ENCODE results near the gene AIF1L. TPM values are rescaled to one million over a fixed set of nuclear protein-coding genes. Genes with fewer than 3 reads are reported as not detected.

Gene AIF1L
- polyA plus RNA-seq, 4 donors: 0.45 to 9.3 (median 4.4) TPM

GRCh38 chr9:131100445-131100844 lies 4.1 kb downstream of the AIF1L start:
- FAIRE-seq (no peak), DNase-seq (no peak)
- Histone ChIP-seq H3K27ac (ENCODE audit: low read depth in 1 of 3, low read length in 2 of 3) (no peak overlapping the region), H3K27me3 (ENCODE audit: control insufficient read depth in 3 of 3, insufficient read depth in 3 of 3, low read length in 3 of 3) (peaks cover 0 to 26% (median 12%) of the 10 kb centered on the region in 3 donors), H3K36me3 (ENCODE audit: control insufficient read depth in 3 of 3, insufficient read depth in 2 of 3, low read depth in 1 of 3, low read length in 3 of 3) (no peaks in the 10 kb centered on the region), H3K9me3 (ENCODE audit: control insufficient read depth in 2 of 2, insufficient read depth in 1 of 2, low read depth in 1 of 2, low read length in 1 of 2) (no peaks in the 10 kb centered on the region), H3K4me3 (ENCODE audit: low read depth in 1 of 3, low read length in 3 of 3) (no peak overlapping the region), H3K4me1 (ENCODE audit: control insufficient read depth in 3 of 3, insufficient read depth in 2 of 3, low read depth in 1 of 3, low read length in 2 of 3) (no peaks in the 10 kb centered on the region)
- 79 to 83% (median 81%) methylated on average over 9 of the region's 9 CpGs for WGBS, 3 donors

- Histone ChIP-seq H3K4me3 (ENCODE audit: low read depth in 1 of 3, low read length in 3 of 3) (no peak overlapping the region), H3K4me1 (ENCODE audit: control insufficient read depth in 3 of 3, insufficient read depth in 2 of 3, low read depth in 1 of 3, low read length in 2 of 3) (no peaks in the 10 kb centered on the region), H3K27me3 (ENCODE audit: control insufficient read depth in 3 of 3, insufficient read depth in 3 of 3, low read length in 3 of 3) (peaks cover 0 to 18% (median 9%) of the 10 kb centered on the region in 3 donors), H3K27ac (ENCODE audit: low read depth in 1 of 3, low read length in 2 of 3) (no peak overlapping the region), H3K9me3 (ENCODE audit: control insufficient read depth in 2 of 2, insufficient read depth in 1 of 2, low read depth in 1 of 2, low read length in 1 of 2) (no peaks in the 10 kb centered on the region), H3K36me3 (ENCODE audit: control insufficient read depth in 3 of 3, insufficient read depth in 2 of 3, low read depth in 1 of 3, low read length in 3 of 3) (no peaks in the 10 kb centered on the region)
- no peak for DNase-seq
- 81 to 85% (median 81%) methylated on average over 11 of the region's 11 CpGs for WGBS, 3 donors
- no peak for FAIRE-seq
These were observed 5.1 kb downstream of the AIF1L start for GRCh38 chr9:131101207-131101964.

GRCh38 chr9:131103024-131103423 lies 6.7 kb downstream of the AIF1L start:
- no peak overlapping the region for H3K4me3 ChIP-seq (ENCODE audit: low read depth in 1 of 3, low read length in 3 of 3)
- 76 to 91% (median 88%) methylated on average over 9 of the region's 9 CpGs for WGBS, 3 donors
- peaks cover 0 to 3% (median 0%) of the 10 kb centered on the region in 3 donors for H3K27me3 ChIP-seq (ENCODE audit: control insufficient read depth in 3 of 3, insufficient read depth in 3 of 3, low read length in 3 of 3)
- DNase-seq (no peak), FAIRE-seq (no peak)
- no peak overlapping the region for H3K27ac ChIP-seq (ENCODE audit: low read depth in 1 of 3, low read length in 2 of 3)
- H3K4me1 ChIP-seq (ENCODE audit: control insufficient read depth in 3 of 3, insufficient read depth in 2 of 3, low read depth in 1 of 3, low read length in 2 of 3): no peaks in the 10 kb centered on the region
- H3K9me3 ChIP-seq (ENCODE audit: control insufficient read depth in 2 of 2, insufficient read depth in 1 of 2, low read depth in 1 of 2, low read length in 1 of 2): no peaks in the 10 kb centered on the region
- H3K36me3 ChIP-seq (ENCODE audit: control insufficient read depth in 3 of 3, insufficient read depth in 2 of 3, low read depth in 1 of 3, low read length in 3 of 3): no peaks in the 10 kb centered on the region

GRCh38 chr9:131103535-131103934 lies 7.2 kb downstream of the AIF1L start:
- FAIRE-seq: no peak
- no peak overlapping the region for H3K4me3 ChIP-seq (ENCODE audit: low read depth in 1 of 3, low read length in 3 of 3)
- no peak overlapping the region for H3K27ac ChIP-seq (ENCODE audit: low read depth in 1 of 3, low read length in 2 of 3)
- 89 to 91% (median 91%) methylated on average over 3 of the region's 3 CpGs for WGBS, 3 donors
- H3K9me3 ChIP-seq (ENCODE audit: control insufficient read depth in 2 of 2, insufficient read depth in 1 of 2, low read depth in 1 of 2, low read length in 1 of 2): no peaks in the 10 kb centered on the region
- no peaks in the 10 kb centered on the region for H3K27me3 ChIP-seq (ENCODE audit: control insufficient read depth in 3 of 3, insufficient read depth in 3 of 3, low read length in 3 of 3)
- no peak for DNase-seq
- H3K4me1 ChIP-seq (ENCODE audit: control insufficient read depth in 3 of 3, insufficient read depth in 2 of 3, low read depth in 1 of 3, low read length in 2 of 3): no peaks in the 10 kb centered on the region
- H3K36me3 ChIP-seq (ENCODE audit: control insufficient read depth in 3 of 3, insufficient read depth in 2 of 3, low read depth in 1 of 3, low read length in 3 of 3): no peaks in the 10 kb centered on the region

- Histone ChIP-seq H3K9me3 (ENCODE audit: control insufficient read depth in 2 of 2, insufficient read depth in 1 of 2, low read depth in 1 of 2, low read length in 1 of 2) (no peaks in the 10 kb centered on the region), H3K4me3 (ENCODE audit: low read depth in 1 of 3, low read length in 3 of 3) (no peak overlapping the region), H3K27ac (ENCODE audit: low read depth in 1 of 3, low read length in 2 of 3) (no peak overlapping the region), H3K4me1 (ENCODE audit: control insufficient read depth in 3 of 3, insufficient read depth in 2 of 3, low read depth in 1 of 3, low read length in 2 of 3) (no peaks in the 10 kb centered on the region), H3K36me3 (ENCODE audit: control insufficient read depth in 3 of 3, insufficient read depth in 2 of 3, low read depth in 1 of 3, low read length in 3 of 3) (no peaks in the 10 kb centered on the region), H3K27me3 (ENCODE audit: control insufficient read depth in 3 of 3, insufficient read depth in 3 of 3, low read length in 3 of 3) (no peaks in the 10 kb centered on the region)
- no peak for DNase-seq
- WGBS, 3 donors: 69 to 82% (median 72%) methylated on average over 5 of the region's 5 CpGs
- no peak for FAIRE-seq
These were observed 7.8 kb downstream of the AIF1L start for GRCh38 chr9:131104016-131104740.

GRCh38 chr9:131105952-131106351 lies 9.6 kb downstream of the AIF1L start:
- Histone ChIP-seq H3K36me3 (ENCODE audit: control insufficient read depth in 3 of 3, insufficient read depth in 2 of 3, low read depth in 1 of 3, low read length in 3 of 3) (no peaks in the 10 kb centered on the region), H3K9me3 (ENCODE audit: control insufficient read depth in 2 of 2, insufficient read depth in 1 of 2, low read depth in 1 of 2, low read length in 1 of 2) (no peaks in the 10 kb centered on the region), H3K4me1 (ENCODE audit: control insufficient read depth in 3 of 3, insufficient read depth in 2 of 3, low read depth in 1 of 3, low read length in 2 of 3) (no peaks in the 10 kb centered on the region), H3K27me3 (ENCODE audit: control insufficient read depth in 3 of 3, insufficient read depth in 3 of 3, low read length in 3 of 3) (no peaks in the 10 kb centered on the region), H3K4me3 (ENCODE audit: low read depth in 1 of 3, low read length in 3 of 3) (no peak overlapping the region), H3K27ac (ENCODE audit: low read depth in 1 of 3, low read length in 2 of 3) (no peak overlapping the region)
- FAIRE-seq (no peak), DNase-seq (no peak)
- 84 to 88% (median 87%) methylated on average over 8 of the region's 8 CpGs for whole genome bisulfite sequencing, 3 donors

GRCh38 chr9:131107760-131108159 lies 11.4 kb downstream of the AIF1L start:
- no peaks in the 10 kb centered on the region for H3K27me3 ChIP-seq (ENCODE audit: control insufficient read depth in 3 of 3, insufficient read depth in 3 of 3, low read length in 3 of 3)
- no peak overlapping the region for H3K4me3 ChIP-seq (ENCODE audit: low read depth in 1 of 3, low read length in 3 of 3)
- DNase-seq (no peak), FAIRE-seq (no peak)
- H3K36me3 ChIP-seq (ENCODE audit: control insufficient read depth in 3 of 3, insufficient read depth in 2 of 3, low read depth in 1 of 3, low read length in 3 of 3): no peaks in the 10 kb centered on the region
- no peaks in the 10 kb centered on the region for H3K4me1 ChIP-seq (ENCODE audit: control insufficient read depth in 3 of 3, insufficient read depth in 2 of 3, low read depth in 1 of 3, low read length in 2 of 3)
- 74 to 78% (median 74%) methylated on average over 8 of the region's 8 CpGs for WGBS, 3 donors
- no peaks in the 10 kb centered on the region for H3K9me3 ChIP-seq (ENCODE audit: control insufficient read depth in 2 of 2, insufficient read depth in 1 of 2, low read depth in 1 of 2, low read length in 1 of 2)
- H3K27ac ChIP-seq (ENCODE audit: low read depth in 1 of 3, low read length in 2 of 3): no peak overlapping the region

GRCh38 chr9:131111186-131111853 lies 15.0 kb downstream of the AIF1L start:
- FAIRE-seq (no peak), DNase-seq (no peak)
- Histone ChIP-seq H3K27me3 (ENCODE audit: control insufficient read depth in 3 of 3, insufficient read depth in 3 of 3, low read length in 3 of 3) (no peaks in the 10 kb centered on the region), H3K4me3 (ENCODE audit: low read depth in 1 of 3, low read length in 3 of 3) (no peak overlapping the region), H3K4me1 (ENCODE audit: control insufficient read depth in 3 of 3, insufficient read depth in 2 of 3, low read depth in 1 of 3, low read length in 2 of 3) (no peaks in the 10 kb centered on the region), H3K36me3 (ENCODE audit: control insufficient read depth in 3 of 3, insufficient read depth in 2 of 3, low read depth in 1 of 3, low read length in 3 of 3) (no peaks in the 10 kb centered on the region), H3K27ac (ENCODE audit: low read depth in 1 of 3, low read length in 2 of 3) (no peak overlapping the region), H3K9me3 (ENCODE audit: control insufficient read depth in 2 of 2, insufficient read depth in 1 of 2, low read depth in 1 of 2, low read length in 1 of 2) (no peaks in the 10 kb centered on the region)
- WGBS, 3 donors: 59 to 66% (median 62%) methylated on average over 10 of the region's 10 CpGs

Measured in small intestine (tissue), 7 donors.